Kasumi-1 (cell line): ENCODE results near the gene FGF14.
"Not testable (repeated sequence)": the region's sequence is repeated elsewhere in the genome, so short reads cannot be mapped to it uniquely, and the experiment has no call there.

Experiments used
- DNase-seq, 2 experiments: peaks; one replicate each; lab custom pipeline; 2025; lab: John Stamatoyannopoulos, UW

FGF14 gene

GRCh38 chr13:102136735-102137296, 265.0 kb downstream of the FGF14 start:
- no peak for DNase-seq

DNA sequence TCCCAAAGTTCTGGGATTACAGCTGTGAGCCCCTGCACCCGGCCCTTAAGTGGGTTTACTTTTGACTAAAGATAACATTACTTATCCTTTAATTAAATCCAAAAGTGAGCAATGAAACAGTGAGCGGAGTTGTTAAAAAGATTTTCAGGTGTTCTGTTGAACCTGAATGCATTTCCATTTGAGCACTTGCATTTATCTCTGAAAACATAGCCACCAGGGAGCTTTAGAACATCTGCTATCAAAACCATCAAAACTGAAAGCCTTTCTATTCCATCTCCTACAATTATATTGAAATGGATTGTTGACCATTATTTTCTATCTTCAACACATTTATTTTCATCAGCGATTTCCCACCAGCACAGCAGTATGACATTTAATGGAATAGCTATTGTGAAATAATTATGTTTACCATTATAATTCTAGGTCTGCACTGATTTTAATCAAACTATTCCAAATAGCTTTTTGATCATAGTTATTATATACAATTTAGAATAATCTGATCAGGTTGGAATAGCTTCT, 269.0 kb downstream of the FGF14 start:
- DNase-seq: no peak

- no peak for DNase-seq
Measured at GRCh38 chr13:102131246-102131645, 270.6 kb downstream of the FGF14 start.

- no peak for DNase-seq
Measured at GRCh38 chr13:102128216-102128810, 273.5 kb downstream of the FGF14 start.

GRCh38 chr13:102127153-102127552, 274.7 kb downstream of the FGF14 start:
- DNase-seq: no peak

GRCh38 chr13:102122147-102122546, 279.7 kb downstream of the FGF14 start:
- DNase-seq: no peak

DNA sequence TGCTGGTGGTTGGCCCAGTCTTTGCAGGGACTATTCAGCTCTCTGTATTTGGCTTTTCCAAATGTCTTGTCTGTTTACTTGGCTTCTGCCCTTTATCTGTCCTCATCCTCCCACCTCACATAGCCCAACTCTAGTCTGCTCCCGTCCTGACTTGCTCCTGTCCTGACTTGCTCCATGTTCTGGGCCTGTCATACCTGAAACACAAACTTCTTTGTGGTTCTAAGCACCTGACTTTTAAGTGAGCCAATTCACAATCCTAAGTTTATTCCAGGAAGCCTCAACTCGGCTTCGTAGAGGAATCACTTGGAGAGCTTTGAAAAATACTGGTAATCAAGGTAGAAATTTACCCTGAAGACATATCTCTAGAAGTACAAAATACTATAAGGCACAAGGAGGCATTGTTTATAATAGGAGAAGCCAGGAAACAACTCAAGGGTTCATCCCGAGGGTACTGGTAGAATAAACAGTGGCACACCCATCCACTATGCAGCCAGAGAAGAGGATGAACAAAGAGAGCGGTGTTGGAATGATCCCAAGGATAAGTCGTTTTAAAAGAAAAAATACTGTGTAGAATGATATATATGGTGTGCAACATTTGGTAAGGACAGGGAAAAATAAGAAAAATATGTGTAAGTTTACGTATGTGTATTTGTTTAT, 284.5 kb downstream of the FGF14 start:
- no peak for DNase-seq

GRCh38 chr13:102103469-102103868, 298.4 kb downstream of the FGF14 start:
- DNase-seq: no peak

DNA sequence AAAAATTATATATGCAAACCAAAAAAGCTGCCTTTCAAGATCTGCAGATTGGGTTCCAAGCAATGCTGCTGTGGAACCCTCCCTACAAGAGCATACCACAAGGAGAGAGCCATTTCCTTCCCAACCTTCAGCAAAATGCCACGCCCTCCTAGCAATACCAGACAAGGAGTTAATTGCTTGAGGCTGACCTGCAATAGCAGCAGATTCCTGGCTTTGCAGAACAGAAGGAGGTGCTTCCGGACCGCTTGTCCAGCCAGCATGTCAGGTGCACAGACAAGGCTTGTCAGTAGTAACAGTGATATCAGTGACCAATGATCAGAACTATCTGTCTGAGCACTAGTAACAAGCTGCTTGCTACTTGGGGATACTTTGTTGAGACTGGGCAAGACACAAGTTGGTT, 301.6 kb downstream of the FGF14 start:
- DNase-seq: no peak

DNA sequence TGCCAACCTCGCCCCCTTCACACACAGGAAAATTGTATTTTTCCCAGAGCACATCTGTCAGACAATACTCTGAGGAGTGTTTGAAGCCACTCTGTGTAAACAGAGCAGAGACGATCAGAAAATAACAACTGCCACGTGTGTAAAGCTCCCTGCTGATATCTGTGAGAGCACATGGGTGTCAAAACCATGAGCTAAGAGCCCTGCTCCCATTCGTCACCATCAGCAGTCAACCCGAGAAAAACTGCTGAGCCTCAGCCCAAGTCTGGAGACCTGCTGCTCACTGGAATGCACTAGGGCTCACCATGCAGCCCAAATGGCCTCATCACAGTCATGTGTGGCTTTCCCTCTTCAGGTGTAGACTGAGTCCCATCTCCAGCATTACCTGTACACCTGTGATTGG, 304.1 kb downstream of the FGF14 start:
- no peak for DNase-seq

- not testable (repeated sequence) for DNase-seq
Measured at GRCh38 chr13:102093288-102093687, 308.6 kb downstream of the FGF14 start.

DNA sequence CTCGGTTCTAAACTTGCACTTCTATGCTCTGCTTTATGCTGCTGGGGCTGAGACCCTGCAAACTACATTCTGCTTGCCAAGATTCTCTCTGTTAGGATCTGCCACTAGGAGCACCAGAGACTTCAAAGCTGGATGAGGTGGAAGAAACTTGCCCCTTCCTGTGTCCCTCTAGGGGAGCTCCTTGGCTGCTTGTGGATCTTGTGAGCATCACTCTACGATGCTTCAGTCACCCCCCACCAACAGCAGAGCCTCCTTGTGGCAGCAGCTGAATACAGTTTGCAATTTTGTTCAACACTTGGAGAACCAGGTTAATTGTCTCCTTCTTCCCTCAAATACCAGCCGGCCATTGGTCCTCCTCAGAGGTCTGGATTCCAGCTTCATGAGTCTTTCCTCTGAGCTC, 310.6 kb downstream of the FGF14 start:
- DNase-seq: no peak

- no peak for DNase-seq
Measured at GRCh38 chr13:102090532-102090931, 311.3 kb downstream of the FGF14 start.

DNA sequence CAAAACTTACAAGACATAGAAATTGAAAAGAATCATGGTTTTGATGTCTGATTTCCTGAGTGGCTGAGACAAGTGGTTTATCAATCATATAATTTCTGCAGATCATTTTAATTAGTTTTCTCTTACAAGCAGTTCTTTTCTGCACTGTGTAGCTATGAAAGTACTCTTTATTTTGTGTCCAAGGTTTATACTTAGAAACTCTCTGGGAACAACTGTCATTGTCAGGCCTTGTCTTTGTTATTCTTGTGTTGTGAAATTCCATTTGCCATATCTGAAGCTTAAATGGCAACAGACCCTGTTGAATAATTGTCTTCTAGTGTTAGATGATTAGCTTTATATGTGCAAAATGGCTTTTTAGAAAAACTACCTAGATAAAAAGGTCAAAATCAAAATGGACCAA, 312.1 kb downstream of the FGF14 start:
- DNase-seq: no peak

- peak in 1 of 2 experiments; percentile 13 for DNase-seq
Measured at GRCh38 chr13:102089177-102089576, 312.7 kb downstream of the FGF14 start.

GRCh38 chr13:102073251-102073650, 328.6 kb downstream of the FGF14 start:
- no peak for DNase-seq

DNA sequence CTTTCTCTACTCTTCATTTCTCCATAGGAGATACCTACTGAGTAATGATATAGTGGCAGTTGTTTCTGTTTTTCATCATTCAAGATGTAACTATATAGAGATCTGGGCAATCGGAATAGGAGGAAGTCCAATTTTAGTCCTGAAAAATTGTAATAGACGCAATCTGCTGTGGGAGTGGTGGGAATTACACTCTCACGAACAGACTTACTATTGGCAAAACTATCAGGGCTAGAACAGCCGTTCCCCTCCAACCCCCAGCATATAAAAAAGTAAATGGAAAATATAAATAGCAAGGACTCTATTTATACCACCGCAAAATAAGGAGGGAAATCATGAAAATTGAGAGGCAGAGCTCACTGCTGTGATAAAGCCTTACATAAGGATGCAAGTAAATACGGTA, 330.1 kb downstream of the FGF14 start:
- DNase-seq: no peak

DNA sequence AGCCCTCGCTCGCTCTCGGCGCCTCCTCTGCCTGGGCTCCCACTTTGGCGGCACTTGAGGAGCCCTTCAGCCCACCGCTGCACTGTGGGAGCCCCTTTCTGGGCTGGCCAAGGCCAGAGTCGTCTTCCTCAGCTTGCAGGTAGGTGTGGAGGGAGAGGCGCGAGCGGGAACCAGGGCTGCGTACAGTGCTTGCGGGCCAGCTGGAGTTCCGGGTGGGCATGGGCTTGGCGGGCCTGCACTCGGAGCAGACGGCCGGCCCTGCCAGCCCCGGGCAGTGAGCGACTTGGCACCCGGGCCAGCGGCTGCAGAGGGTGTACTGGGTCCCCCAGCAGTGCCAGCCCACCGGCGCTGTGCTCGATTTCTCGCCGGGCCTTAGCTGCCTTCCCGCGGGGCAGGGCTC, 333.5 kb downstream of the FGF14 start:
- not testable (repeated sequence) for DNase-seq

GRCh38 chr13:102055090-102055779, 346.6 kb downstream of the FGF14 start:
- no peak for DNase-seq

DNA sequence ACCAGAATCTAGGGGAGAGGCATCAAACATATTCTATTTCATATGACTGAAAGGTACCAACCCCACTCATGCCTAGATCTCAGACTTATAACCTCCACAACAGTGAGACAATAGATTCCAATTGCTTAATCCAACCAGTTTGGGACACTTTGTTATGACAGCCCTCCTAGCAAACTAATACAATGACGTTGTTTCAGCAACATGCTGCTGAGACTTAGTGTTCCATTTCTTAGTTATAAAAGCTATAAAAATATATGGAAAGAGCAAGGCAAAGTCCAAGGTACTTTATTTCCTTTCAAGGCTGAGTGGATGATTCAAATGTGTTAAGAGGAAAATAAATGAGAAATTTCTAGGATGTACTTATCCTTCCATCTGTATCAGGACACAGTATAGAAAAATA, 352.0 kb downstream of the FGF14 start:
- no peak for DNase-seq

GRCh38 chr13:102045731-102046130, 356.1 kb downstream of the FGF14 start:
- DNase-seq: no peak

GRCh38 chr13:102042746-102043145, 359.1 kb downstream of the FGF14 start:
- no peak for DNase-seq

GRCh38 chr13:102041544-102041943, 360.3 kb downstream of the FGF14 start:
- DNase-seq: no peak
